SK-N-SH (cell line): ENCODE data around the gene DOHH.

ENCODE experiments used
- EP300 ChIP-seq, 2 experiments: IDR thresholded peaks; 2 replicates each; pipeline versions ENCODE4 v1.4.0 to v1.6.1; 2012; ENCODE audit warnings: borderline replicate concordance in 1 of 2, low read depth in 1 of 2, low read length in 1 of 2
- EZH2phosphoT487 ChIP-seq: fragments of 200-600 bp; sonication (generic); IDR thresholded peaks from 2 replicates; pipeline ENCODE4 v1.6.1; 2017; ENCODE audit warnings: low read depth, mixed run types, mild to moderate bottlenecking, antibody characterized with exemption, moderate library complexity, borderline replicate concordance
- FOSL2 ChIP-seq: IDR thresholded peaks from 2 replicates; pipeline ENCODE4 v1.4.0; 2012; ENCODE audit warnings: low read depth, mild to moderate bottlenecking, moderate library complexity, borderline replicate concordance
- FOXJ3 ChIP-seq: sonication (generic); formaldehyde crosslinking; IDR thresholded peaks from 2 replicates; pipeline ENCODE4 v1.5.1; 2020; ENCODE audit warnings: mild to moderate bottlenecking, missing genetic modification reagents
- GATA2 ChIP-seq: sonication (generic); formaldehyde crosslinking; IDR thresholded peaks from 2 replicates; pipeline ENCODE4 v1.5.0; 2020; ENCODE audit warnings: mild to moderate bottlenecking, missing genetic modification reagents
- MXI1 ChIP-seq: IDR thresholded peaks from 2 replicates; pipeline ENCODE4 v1.6.1; 2012; ENCODE audit warnings: mild to moderate bottlenecking, low read depth, low read length, improper control_type of control experiment
- POLR2AphosphoS5 ChIP-seq: IDR thresholded peaks from 2 replicates; pipeline ENCODE4 v1.6.1; 2012; ENCODE audit warnings: low read depth, low read length
- RCOR1 ChIP-seq: fragments of 150-350 bp; IDR thresholded peaks from 2 replicates; pipeline ENCODE4 v1.6.1; 2017; ENCODE audit warnings: antibody characterized with exemption, low read length
- TAF1 ChIP-seq: IDR thresholded peaks from 2 replicates; pipeline ENCODE4 v1.6.1; 2012; ENCODE audit warnings: low read depth, mild to moderate bottlenecking, low read length, moderate library complexity, borderline replicate concordance
- ZBTB33 ChIP-seq: IDR thresholded peaks from 2 replicates; pipeline ENCODE4 v1.4.0; 2012; ENCODE audit warnings: low read depth, borderline replicate concordance
- TF ChIP-seq, protein P1 (sequence below): fragments of 200-600 bp; sonication (generic); IDR thresholded peaks from 2 replicates; pipeline ENCODE4 v1.6.1; 2017; ENCODE audit warnings: antibody characterized with exemption, mild to moderate bottlenecking, moderate library complexity
- TF ChIP-seq, protein P2 (sequence below): IDR thresholded peaks from 2 replicates; pipeline ENCODE4 v1.6.1; 2012; ENCODE audit warnings: mild to moderate bottlenecking, low read depth, low read length, moderate library complexity
- TF ChIP-seq, protein P3 (sequence below): IDR thresholded peaks from 2 replicates; pipeline ENCODE4; 2012

GRCh38 chr19:3518255-3518654 lies 17.8 kb upstream of the DOHH start:
- TF ChIP-seq FOXJ3 (CRISPR knock-in tag) (no peak), EZH2phosphoT487 (no peak), GATA2 (CRISPR knock-in tag) (no peak), EP300 (IDR thresholded peaks at IDR 0.05; ENCODE audit: borderline replicate concordance in 1 of 2, low read depth in 1 of 2, low read length in 1 of 2) (no peak), POLR2AphosphoS5 (no peak), ZBTB33 (no peak), FOSL2 (no peak), RCOR1 (no peak), TAF1 (no peak), MXI1 (no peak)
- TF ChIP-seq, protein P1, sequence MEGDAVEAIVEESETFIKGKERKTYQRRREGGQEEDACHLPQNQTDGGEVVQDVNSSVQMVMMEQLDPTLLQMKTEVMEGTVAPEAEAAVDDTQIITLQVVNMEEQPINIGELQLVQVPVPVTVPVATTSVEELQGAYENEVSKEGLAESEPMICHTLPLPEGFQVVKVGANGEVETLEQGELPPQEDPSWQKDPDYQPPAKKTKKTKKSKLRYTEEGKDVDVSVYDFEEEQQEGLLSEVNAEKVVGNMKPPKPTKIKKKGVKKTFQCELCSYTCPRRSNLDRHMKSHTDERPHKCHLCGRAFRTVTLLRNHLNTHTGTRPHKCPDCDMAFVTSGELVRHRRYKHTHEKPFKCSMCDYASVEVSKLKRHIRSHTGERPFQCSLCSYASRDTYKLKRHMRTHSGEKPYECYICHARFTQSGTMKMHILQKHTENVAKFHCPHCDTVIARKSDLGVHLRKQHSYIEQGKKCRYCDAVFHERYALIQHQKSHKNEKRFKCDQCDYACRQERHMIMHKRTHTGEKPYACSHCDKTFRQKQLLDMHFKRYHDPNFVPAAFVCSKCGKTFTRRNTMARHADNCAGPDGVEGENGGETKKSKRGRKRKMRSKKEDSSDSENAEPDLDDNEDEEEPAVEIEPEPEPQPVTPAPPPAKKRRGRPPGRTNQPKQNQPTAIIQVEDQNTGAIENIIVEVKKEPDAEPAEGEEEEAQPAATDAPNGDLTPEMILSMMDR: no peak
- TF ChIP-seq, protein P2, sequence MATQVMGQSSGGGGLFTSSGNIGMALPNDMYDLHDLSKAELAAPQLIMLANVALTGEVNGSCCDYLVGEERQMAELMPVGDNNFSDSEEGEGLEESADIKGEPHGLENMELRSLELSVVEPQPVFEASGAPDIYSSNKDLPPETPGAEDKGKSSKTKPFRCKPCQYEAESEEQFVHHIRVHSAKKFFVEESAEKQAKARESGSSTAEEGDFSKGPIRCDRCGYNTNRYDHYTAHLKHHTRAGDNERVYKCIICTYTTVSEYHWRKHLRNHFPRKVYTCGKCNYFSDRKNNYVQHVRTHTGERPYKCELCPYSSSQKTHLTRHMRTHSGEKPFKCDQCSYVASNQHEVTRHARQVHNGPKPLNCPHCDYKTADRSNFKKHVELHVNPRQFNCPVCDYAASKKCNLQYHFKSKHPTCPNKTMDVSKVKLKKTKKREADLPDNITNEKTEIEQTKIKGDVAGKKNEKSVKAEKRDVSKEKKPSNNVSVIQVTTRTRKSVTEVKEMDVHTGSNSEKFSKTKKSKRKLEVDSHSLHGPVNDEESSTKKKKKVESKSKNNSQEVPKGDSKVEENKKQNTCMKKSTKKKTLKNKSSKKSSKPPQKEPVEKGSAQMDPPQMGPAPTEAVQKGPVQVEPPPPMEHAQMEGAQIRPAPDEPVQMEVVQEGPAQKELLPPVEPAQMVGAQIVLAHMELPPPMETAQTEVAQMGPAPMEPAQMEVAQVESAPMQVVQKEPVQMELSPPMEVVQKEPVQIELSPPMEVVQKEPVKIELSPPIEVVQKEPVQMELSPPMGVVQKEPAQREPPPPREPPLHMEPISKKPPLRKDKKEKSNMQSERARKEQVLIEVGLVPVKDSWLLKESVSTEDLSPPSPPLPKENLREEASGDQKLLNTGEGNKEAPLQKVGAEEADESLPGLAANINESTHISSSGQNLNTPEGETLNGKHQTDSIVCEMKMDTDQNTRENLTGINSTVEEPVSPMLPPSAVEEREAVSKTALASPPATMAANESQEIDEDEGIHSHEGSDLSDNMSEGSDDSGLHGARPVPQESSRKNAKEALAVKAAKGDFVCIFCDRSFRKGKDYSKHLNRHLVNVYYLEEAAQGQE: no peak
- TF ChIP-seq, protein P3, sequence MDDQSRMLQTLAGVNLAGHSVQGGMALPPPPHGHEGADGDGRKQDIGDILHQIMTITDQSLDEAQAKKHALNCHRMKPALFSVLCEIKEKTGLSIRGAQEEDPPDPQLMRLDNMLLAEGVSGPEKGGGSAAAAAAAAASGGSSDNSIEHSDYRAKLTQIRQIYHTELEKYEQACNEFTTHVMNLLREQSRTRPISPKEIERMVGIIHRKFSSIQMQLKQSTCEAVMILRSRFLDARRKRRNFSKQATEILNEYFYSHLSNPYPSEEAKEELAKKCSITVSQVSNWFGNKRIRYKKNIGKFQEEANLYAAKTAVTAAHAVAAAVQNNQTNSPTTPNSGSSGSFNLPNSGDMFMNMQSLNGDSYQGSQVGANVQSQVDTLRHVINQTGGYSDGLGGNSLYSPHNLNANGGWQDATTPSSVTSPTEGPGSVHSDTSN: no peak
